ENCODE data around the gene SLC38A2.

SLC38A2 gene

GRCh38 chr12:46374310-46374709 lies 1.7 kb upstream of the SLC38A2 start:
- no peak for DNase-seq

GRCh38 chr12:46373301-46374296 lies 1.0 kb upstream of the SLC38A2 start:
- DNase-seq, result peak; percentile 42 to 78 (median 69)

GRCh38 chr12:46371718-46372543 lies 642 bp downstream of the SLC38A2 start:
- peak; percentile 72 to 91 (median 86) for DNase-seq

DNA sequence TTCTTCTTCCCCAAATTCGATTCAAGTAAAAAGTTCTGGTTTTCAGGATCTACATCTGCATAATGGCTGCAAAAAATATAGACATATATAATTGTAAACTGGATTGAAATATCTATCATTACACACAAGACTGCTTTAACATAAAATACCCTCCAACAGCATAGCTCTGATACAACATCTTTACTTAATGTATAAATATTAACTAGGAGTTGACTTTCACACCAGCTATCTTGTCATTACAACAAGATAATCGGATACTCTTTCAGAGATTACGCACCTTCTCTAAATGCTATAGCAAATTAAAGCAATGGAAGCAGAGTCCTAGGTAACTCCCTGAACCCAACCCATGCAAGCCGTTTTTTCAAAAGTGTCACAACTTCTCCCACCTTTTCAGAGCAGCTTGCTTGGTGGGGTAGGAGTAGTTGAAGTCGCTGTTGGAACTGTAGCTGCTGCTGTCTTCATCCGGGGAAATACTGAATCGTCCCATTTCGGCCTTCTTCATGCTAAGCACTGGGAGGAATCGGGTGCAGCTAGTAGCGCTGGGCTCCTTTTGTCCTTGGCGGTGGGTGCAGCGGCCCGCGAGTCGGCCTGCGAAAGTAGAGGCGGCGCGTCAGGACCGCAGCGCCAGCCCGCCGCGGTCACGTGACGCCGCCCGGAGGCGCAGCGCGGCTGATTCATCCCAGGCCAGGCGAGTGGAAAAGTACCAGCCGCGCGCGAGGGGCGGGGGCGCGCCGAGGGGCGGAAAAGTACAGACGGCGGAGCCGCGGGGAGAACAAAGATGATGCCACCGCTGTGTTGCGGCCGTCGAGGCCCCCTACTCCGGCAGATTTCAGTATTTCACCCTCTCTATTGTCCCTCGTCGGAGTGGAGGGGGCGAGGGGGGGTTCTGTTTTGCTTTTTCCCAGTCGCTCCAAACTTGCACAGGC lies 1.5 kb downstream of the SLC38A2 start:
- DNase-seq, result peak; percentile 91 to 93 (median 92)

GRCh38 chr12:46370380-46370734 lies 2.2 kb downstream of the SLC38A2 start:
- DNase-seq, result no peak

DNA sequence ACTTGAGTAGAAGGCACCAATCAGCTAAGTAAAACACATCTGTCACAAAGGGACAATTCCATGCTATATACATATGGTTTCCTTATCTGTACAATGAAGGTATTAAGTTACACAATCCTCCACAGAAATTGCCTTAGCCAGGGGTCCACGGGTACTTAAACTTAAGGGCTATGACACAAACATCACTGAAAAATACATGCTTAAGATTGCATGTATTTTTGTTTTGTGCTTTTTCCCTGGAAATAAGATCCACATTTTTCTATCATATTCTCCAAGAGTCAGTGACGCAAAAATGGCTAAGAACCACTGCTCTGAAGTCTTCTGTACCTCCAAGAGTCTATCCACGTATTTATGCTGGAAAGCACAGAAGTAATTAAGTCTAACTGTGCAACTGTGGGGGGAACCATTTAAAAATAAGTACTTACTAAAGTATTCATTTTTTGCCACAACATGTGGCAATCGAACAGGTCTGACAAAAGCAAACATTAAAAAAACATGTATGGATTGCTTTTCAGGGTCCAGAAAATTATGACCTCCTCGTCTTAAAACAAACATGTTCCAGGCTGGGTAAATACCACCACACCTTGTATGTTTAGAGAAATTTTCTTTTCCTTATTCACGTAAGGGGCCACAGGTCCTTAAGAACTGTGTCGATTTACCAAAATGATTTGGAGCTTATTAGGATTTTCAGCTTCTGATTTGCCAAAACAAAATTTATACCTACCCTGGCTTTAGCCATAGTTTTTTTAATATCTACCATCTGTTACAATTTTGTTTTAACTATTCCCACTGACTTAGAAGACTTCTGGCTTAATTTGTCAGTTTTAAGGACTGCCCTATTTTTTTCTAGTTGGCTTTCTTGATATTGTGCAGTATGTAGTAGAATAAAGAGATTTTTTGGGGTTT lies 2.8 kb downstream of the SLC38A2 start:
- DNase-seq, result peak in 1 of 3 experiments; percentile 40

DNA sequence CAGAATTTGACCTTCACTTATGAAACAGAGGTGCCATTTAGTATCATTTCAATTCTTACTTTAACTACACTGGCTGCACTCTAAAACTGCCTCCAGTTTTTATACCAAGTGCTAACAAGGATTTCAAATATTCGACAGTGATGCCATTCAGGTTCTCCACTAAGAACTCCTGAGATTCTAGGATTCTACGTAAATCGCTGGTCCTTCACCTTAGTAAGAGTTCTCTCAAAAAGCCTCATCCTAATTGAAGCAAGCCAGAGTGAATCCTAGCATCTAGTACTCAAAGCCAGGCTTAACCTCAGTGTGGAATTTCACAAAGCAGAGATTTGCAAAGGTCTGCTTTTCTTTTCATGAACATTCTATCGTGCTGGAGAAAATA lies 3.5 kb downstream of the SLC38A2 start:
- no peak for DNase-seq

- DNase-seq, result no peak
These were observed 3.9 kb downstream of the SLC38A2 start for GRCh38 chr12:46368684-46369083.

DNA sequence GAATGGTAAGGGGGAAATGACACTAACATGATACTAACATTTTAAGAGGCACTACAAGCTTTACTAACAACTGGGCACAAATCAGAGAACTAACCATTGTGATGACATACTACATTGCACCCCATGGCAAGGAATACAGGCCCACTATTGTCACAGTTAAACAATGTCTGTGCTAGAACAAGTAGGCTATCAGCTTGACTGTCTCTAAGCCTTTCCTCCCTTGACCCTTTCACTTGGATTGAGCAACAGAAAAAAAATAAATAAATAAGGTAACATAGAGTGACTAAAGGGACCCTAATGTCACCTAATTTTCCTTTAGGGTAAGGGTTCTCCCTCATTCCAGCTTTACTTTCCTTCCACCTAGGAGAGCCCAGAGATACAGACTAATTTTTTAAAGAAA lies 4.4 kb downstream of the SLC38A2 start:
- no peak for DNase-seq

- no peak for DNase-seq
These were observed 5.1 kb downstream of the SLC38A2 start for GRCh38 chr12:46367351-46368029.

DNA sequence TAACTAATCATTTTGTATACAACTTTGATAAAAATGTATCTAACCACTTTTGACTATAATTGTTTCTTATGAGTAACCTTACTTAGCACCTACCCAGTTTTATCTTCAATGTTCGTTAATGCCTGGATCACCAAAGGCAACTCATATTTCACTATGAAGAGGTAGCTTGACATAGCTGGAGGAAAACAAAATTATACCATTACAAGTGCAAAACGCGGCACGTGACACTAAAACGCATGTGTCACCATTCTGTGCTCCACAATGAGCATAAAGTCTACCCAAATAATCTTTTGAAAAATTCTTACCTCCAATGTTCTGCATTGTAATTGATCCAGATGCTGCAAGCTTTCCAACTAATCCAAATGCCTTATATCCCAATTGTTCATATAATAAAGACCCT lies 5.8 kb downstream of the SLC38A2 start:
- no peak for DNase-seq

- no peak for DNase-seq
These were observed 6.6 kb downstream of the SLC38A2 start for GRCh38 chr12:46365951-46366379.

- DNase-seq, result no peak
These were observed 7.6 kb downstream of the SLC38A2 start for GRCh38 chr12:46364777-46365580.

DNA sequence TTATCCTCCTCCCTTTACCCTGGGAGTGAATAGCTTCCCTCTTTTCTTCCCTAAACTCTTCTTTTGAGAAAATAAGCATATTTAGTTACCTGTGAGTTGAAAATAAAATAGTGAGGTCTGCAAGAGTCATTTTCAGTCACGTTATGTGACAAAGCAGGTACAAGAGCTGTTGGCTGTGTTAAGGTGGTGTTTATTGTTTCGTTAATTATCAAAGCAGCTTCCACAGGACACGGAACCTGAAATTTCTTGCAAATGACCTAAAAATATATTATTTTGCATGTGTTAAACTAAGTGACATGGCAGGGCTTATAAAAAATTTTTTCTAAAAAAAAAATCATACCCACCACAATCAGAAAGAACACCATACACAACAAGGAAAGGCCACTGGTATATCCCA lies 8.3 kb downstream of the SLC38A2 start:
- DNase-seq, result no peak

DNA sequence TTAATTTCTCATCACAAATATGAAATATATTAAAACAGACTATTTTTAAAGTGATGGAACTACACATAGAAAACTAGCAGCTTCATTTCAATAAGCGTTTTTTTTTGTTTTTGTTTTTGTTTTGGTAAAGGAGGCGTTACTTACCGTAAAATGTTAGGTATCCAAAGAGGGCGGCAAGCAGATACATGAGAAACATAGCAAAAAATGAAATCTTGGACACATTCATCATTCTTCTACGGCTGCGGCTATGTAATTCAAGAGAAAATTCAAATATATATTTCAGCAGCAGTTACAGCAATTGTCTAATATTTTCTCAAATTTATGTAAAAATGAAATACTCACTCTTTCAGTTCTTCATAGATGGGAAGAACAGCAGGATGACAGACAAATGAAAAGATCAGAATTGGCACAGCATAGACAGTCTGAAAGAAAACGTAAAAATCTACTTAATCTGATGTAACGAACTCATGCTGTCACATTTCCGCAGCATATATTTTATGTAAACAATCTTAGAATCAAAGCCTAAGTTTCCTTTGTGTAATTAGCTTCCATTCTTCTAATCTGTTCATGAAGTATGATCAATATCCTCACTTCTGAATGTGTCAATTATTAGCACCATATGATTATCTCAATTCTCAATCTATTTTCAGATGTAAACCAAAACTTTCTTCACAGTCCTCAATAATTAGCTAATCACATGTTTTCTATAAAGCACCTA lies 8.8 kb downstream of the SLC38A2 start:
- DNase-seq, result no peak

DNA sequence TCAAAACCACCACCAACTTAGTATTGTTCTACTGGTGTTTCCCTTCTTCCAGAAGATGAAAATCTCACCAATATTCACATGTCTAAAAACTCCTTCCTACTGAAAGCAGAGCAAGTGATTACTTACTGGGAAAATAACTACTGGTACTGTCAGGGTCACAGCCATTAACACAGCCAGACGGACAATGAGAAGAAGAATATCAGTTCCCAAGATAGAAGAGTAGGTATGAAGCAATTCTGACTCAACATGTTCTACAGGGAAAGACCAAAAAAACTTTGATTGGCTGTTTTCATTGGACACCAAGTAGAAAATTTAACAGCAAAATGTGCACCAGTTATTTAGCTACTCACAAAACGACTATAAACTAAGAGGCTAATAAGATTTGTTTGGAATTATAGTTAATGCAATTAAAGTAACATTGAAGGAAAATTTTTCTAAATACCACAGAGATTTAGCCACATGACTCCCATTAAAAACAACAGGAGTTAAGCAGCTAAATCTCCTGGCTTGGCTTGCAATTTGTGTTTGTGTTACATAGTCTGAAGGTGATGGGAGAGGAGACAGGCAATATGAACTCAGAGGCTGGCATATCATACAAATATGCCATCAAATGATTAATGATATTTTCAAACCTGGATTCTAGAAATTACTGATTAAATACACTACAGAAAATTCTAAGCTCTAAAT lies 9.5 kb downstream of the SLC38A2 start:
- DNase-seq, result no peak

- no peak for DNase-seq
These were observed 10.9 kb downstream of the SLC38A2 start for GRCh38 chr12:46361667-46362034.

- peak in 1 of 3 experiments; percentile 49 for DNase-seq
These were observed 11.5 kb downstream of the SLC38A2 start for GRCh38 chr12:46360908-46361666.

Data from NCI-H1417 (cell line).